OCI-LY3 (cell line): ENCODE results near the gene KRTAP10-9.

Source experiments
- H2AFZ ChIP-seq: fragments of 200-600, 300-600 bp; shearing (Covaris generic); 2 replicates; pipeline ENCODE4 v1.6.0; 2014; ENCODE audit warnings: antibody characterized with exemption, low read depth, low read length
- H3K27ac ChIP-seq: fragments of 200-600, 300-600 bp; sonication (generic); 2 replicates; pipeline ENCODE4 v1.5.1; 2014; ENCODE audit warnings: mild to moderate bottlenecking, low read length, moderate library complexity, mixed read lengths
- H3K27me3 ChIP-seq: fragments of 200-600, 300-600 bp; sonication (generic); 2 replicates; pipeline ENCODE4 v1.6.1; 2014; ENCODE audit warnings: low read depth, low read length, mixed read lengths
- H3K36me3 ChIP-seq: fragments of 200-600, 300-600 bp; sonication (generic); replicated peaks from 2 replicates; pipeline ENCODE3; 2014; ENCODE audit warnings: low read depth, low read length, mixed read lengths
- H3K4me1 ChIP-seq: fragments of 300-600, 200-600 bp; sonication (generic); 2 replicates; pipeline ENCODE4 v1.6.1; 2014; ENCODE audit warnings: low read length, mixed read lengths
- H3K4me2 ChIP-seq: fragments of 200-600, 300-600 bp; sonication (generic); 2 replicates; pipeline ENCODE4 v1.6.1; 2014; ENCODE audit warnings: low read length, mixed read lengths
- H3K4me3 ChIP-seq: fragments of 300-600, 200-600 bp; sonication (generic); 2 replicates; pipeline ENCODE4 v1.5.1; 2014; ENCODE audit warnings: antibody characterized with exemption, mild to moderate bottlenecking, low read length, moderate library complexity
- H3K79me2 ChIP-seq: fragments of 300-600, 200-600 bp; shearing (Covaris generic); 2 replicates; pipeline ENCODE4 v1.6.1; 2014; ENCODE audit warnings: mild to moderate bottlenecking, low read length, mixed read lengths
- H3K9ac ChIP-seq: fragments of 300-600, 200-600 bp; shearing (Covaris generic); 2 replicates; pipeline ENCODE4 v1.6.0; 2014; ENCODE audit warnings: mild to moderate bottlenecking, low read length, moderate library complexity
- H3K9me3 ChIP-seq: fragments of 200-600, 300-600 bp; shearing (Covaris generic); 2 replicates; pipeline ENCODE4 v1.6.1; 2014; ENCODE audit warnings: low read length, mixed read lengths; ENCODE audit not compliant: insufficient read depth
- H4K20me1 ChIP-seq: fragments of 200-600, 300-600 bp; sonication (generic); 2 replicates; pipeline ENCODE4 v1.6.1; 2016; ENCODE audit warnings: low read length, mixed read lengths; ENCODE audit not compliant: insufficient read depth
- EZH2phosphoT487 ChIP-seq: fragments of 200-600 bp; shearing (Covaris generic); IDR thresholded peaks from 2 replicates; pipeline ENCODE4 v1.6.1; 2018; ENCODE audit warnings: antibody characterized with exemption, mixed run types, low read depth
- TF ChIP-seq, protein P1 (sequence below): fragments of 200-600, 300-600 bp; sonication (generic); IDR thresholded peaks from 2 replicates; pipeline ENCODE4 v1.5.1; 2014; ENCODE audit warnings: antibody characterized with exemption, low read length, low read depth

The KRTAP10-9 gene

DNA sequence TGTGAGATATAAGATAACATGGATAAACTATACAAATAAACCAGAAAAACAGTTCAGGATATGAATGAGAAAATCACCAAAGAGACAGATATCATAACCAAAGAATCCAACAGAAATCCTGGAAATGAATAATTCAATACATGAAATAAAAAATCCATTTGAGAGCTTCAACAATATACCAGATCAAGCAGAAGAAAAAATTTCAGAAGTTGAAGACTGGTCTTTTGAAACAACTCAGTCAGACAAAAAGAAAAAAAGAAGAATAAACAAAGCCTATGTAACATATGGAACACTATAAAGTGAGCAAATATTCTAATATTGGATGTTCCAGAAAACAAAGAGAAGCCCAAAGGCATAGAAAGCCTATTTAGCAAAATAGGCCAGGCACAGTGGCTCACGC lies 45.0 kb downstream of the KRTAP10-9 start:
- no peak overlapping the region for H3K4me3 ChIP-seq
- no peaks in the 10 kb centered on the region; the same call in 1 of the 2 replicates for H3K27me3 ChIP-seq
- no peak overlapping the region for H2AFZ ChIP-seq
- TF ChIP-seq EZH2phosphoT487 = no peak
- TF ChIP-seq, protein P1, sequence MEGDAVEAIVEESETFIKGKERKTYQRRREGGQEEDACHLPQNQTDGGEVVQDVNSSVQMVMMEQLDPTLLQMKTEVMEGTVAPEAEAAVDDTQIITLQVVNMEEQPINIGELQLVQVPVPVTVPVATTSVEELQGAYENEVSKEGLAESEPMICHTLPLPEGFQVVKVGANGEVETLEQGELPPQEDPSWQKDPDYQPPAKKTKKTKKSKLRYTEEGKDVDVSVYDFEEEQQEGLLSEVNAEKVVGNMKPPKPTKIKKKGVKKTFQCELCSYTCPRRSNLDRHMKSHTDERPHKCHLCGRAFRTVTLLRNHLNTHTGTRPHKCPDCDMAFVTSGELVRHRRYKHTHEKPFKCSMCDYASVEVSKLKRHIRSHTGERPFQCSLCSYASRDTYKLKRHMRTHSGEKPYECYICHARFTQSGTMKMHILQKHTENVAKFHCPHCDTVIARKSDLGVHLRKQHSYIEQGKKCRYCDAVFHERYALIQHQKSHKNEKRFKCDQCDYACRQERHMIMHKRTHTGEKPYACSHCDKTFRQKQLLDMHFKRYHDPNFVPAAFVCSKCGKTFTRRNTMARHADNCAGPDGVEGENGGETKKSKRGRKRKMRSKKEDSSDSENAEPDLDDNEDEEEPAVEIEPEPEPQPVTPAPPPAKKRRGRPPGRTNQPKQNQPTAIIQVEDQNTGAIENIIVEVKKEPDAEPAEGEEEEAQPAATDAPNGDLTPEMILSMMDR = no peak
- no peak overlapping the region for H3K9ac ChIP-seq
- no peaks in the 10 kb centered on the region for H3K36me3 ChIP-seq
- H3K4me2 ChIP-seq = no peak overlapping the region
- no peaks in the 10 kb centered on the region for H3K4me1 ChIP-seq
- H3K27ac ChIP-seq = no peak overlapping the region
- no peaks in the 10 kb centered on the region for H3K9me3 ChIP-seq
- no peaks in the 10 kb centered on the region for H3K79me2 ChIP-seq
- no peaks in the 10 kb centered on the region for H4K20me1 ChIP-seq

DNA sequence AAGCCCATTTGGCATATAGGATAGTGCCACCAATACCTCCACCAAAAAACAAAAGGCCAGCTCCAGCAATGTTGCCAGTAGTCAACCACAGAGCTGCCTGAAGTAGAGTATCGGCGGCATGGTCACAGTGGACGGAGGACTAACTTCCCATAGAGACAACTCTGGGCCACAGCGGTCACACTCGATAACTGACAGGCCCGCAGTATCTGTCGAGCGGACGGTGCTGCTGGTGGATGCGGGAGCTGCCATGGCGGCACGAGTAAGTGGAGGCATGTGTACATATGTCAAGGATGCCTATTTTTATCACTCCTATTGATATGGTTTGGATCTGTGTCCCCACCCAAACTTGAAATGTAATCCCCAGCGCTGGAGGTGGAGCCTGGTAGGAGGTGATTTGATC lies 51.0 kb downstream of the KRTAP10-9 start:
- Histone ChIP-seq H3K27me3 (no peaks in the 10 kb centered on the region; the same call in 1 of the 2 replicates), H3K79me2 (no peaks in the 10 kb centered on the region), H3K9me3 (no peaks in the 10 kb centered on the region), H3K9ac (no peak overlapping the region), H3K4me1 (no peaks in the 10 kb centered on the region), H3K4me2 (no peak overlapping the region), H3K4me3 (no peak overlapping the region), H2AFZ (no peak overlapping the region), H3K27ac (no peak overlapping the region), H3K36me3 (no peaks in the 10 kb centered on the region), H4K20me1 (no peaks in the 10 kb centered on the region)
- no peak for TF ChIP-seq EZH2phosphoT487
- TF ChIP-seq, protein P1 = no peak
